HG03280 (cell line): ENCODE data around the gene COMT.
"Not testable (repeated sequence)": the region's sequence is repeated elsewhere in the genome, so short reads cannot be mapped to it uniquely, and the experiment has no call there.

Source experiments
- ATAC-seq: cut with Tn5 transposase; IDR thresholded peaks from one replicate; pipeline ENCODE4 v1.9.1; 2021; ENCODE audit warnings: mild to moderate bottlenecking, moderate library complexity; ENCODE audit not compliant: unreplicated experiment

The COMT gene

DNA sequence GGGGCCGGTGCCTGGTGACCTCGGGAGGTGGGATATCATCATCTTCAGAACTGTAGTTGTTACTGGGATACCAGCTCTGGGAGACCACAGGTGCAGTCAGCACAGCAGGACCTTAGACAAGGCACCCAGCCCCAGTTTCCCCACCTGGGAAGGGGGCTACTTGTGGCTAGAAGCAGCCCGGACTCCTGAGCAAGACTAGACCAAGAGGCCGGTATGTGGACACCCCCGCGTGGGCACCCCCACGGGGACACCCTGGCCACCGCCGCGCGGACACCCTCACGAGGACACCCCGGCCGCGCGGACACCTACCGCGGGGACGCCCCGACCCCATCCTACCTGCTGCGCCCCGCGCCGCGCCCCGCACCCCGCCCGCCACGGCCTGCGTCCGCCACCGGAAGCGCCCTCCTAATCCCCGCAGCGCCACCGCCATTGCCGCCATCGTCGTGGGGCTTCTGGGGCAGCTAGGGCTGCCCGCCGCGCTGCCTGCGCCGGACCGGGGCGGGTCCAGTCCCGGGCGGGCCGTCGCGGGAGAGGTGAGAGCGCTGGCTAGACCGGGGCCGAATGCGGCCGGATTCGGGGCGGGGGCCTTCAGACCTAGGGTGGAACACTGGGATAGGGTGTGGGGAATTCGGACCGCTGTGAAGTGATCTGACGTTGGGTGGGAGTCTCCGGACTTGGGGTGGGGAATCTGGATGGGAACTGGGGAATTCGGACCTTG lies at the start of gene COMT, which contains the start of gene TXNRD2:
Gene COMT, plus strand, starts transcription at position 408 of the 718 bp plus-strand sequence. CDS start 20,755 bp downstream, outside the sequence.
Gene TXNRD2, minus strand, starts transcription at position 454 of the 718 bp plus-strand sequence. Its CDS starts 15 bp downstream, at position 439.
- ATAC-seq, result no peak

DNA sequence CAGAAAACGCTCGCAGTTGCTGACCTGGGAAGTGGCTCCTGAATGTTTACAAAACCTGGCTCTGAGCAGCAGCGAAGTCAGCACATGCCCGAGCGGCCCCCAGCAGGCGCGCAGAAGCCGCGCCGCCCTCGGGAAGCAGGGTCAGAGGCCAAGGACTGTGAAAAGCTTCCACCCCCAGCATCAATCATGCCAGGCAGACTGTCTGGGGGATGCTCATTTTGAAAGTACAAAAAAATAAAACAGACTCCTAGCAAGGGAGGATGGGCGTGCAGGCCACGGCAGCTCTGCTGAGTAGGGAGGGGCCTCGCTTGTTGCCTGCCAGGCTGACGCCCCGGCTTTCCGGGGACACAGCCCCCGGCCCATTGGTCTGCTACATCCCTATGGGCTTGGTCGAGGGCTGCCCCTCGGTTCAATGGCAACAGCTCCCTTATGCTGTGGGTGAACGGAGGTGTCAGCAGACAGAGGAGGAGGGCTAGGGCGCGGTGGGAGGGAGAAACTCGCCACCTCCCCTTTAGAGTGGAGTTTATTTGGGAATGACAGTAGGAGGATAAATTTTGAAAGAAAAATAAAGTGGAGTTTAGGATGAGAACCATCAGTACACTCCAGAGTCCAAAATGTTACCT lies 49.2 kb upstream of the COMT start:
- no peak for ATAC-seq

DNA sequence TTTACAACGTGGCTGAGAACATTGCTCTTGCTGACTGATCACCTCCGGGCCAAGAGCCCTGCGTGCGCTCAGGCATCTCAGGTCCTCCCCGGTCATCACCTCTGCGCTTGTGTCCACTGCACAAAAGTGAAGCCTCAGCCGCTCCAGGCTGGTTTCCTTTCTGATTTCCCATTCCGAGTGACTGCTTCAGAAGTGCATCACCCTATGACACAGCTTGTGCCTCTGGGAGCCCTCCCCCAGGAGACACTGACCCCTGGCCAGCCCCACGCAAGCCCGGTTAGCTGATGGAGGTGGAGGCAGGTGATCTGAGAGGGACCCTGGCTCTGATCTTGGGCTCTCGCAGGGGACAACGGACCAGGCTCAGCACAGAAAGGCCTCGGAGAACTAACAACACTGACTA lies 48.6 kb upstream of the COMT start:
- ATAC-seq, result no peak

DNA sequence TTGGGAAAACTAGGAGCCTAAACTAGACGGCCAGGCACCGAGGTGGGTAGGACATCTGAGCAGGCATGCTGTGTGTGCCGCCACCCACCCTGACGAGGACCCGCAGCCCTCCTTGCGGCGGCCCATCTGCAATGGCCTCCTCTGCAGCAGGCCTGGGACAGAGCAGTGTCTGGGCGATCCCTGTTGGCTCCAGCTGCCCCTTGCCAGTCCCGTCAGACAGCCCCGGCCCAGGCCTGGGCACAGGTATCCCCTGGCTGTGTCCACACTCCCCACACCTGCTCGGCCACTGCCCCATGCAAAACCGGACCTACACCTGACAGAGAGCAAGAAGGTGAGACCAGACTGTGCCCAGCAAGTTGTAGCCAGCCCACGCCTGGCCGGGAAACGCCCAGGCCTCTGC lies 48.2 kb upstream of the COMT start:
- no peak for ATAC-seq

DNA sequence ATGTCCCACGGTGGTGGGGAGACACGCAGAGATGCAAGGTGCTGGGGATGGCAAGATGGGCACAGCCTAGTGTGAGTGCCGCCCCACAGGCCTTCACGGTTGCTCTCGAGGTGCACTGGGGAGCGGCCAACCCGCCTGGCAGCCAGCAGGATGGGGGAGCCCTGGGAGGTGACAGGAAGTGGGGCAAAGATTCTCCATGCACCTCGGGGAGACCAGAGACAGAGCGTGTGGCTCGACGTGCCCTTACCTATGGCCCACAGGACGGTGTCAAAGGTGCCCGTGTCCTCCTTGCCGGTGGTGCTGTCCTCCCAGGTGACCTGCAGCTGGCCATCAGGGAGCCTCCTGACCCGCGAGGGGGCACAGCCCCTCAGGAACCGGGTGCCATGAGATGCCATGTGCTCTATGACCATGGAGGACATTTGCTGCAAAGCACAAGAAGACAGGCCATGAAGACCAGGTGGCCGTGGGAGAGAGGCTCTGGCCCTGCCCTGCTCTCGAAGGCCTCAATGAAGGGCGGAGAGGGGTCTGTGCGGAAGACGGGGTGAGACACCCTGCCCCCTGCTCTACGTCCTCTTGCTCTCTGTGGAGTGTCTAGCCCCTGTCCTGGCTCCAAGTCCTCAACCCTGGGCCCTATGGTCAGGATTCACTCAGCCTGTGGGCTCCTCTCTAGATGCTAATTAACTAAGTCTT lies 46.3 kb upstream of the COMT start:
- no peak for ATAC-seq

DNA sequence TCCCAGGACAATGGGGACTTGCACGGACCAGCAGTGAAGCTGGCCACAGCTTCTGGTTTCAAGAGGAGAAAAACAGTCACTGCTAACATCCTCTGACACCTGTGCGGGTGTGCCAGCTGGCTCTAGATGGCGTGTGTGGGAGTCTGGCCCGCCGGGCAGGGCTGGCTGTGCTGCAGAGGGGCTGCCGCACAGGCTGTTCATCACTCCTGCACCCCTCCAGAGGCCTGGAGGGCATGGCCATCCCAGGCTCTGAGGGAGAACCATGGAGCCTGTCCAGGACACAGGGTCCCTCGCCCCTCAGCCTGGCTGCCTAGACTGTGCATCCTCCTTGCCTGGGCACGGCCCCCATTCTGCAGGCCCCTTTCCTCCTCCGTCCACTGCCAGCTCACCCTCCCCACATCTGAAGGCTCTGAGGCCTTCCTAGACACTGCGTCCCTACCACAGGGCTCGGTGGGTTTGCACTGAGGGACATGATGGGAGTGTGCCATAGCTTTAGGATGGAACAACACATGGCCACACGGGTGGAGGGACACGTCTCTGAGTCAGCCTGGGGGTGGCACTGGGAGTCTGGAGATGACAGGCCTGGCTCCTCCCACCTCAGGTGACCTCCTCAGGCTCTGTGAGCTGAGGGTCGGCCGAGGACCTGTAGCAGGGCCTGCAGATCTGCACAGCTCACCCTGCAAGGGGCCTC lies 44.8 kb upstream of the COMT start:
- ATAC-seq, result no peak

DNA sequence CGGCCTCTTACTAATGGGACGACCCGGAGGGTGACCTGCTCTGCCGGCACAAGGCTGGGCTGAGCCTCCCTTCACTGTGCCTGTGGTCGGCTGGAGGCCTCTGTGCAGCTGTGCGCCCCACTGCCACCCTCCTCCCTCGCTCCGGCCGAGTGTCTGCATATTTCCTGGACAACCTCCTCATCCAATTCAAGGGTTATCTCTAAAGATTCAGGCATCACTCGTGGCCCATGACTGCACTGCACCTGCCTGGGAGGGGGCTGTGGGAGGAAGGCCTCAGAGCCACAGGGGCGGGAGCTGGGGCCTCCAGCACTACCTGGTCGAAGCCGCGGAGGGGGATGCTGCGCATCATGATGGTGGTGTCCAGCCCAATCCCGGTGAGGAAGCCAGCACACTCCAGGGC lies 43.8 kb upstream of the COMT start:
- ATAC-seq, result no peak

DNA sequence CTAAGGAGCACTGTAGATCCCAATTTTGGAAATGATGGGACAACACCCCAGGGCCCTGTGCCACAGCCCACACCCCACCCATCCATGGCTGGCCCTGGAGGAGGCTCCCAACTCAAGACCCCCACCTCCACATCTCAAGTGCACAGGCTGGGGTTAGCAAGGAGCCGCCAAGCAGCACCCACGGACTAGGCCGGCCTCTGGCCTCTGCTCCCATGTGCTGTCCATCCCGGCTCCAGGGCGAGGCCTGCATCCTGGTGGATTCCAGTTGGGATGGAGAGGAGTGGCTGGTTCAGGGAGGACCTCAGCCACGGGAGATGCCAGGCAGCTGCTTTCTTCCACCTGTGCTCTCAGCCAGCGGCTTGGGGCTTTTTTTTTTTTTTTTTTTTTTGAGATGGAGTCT lies 43.4 kb upstream of the COMT start:
- no peak for ATAC-seq

DNA sequence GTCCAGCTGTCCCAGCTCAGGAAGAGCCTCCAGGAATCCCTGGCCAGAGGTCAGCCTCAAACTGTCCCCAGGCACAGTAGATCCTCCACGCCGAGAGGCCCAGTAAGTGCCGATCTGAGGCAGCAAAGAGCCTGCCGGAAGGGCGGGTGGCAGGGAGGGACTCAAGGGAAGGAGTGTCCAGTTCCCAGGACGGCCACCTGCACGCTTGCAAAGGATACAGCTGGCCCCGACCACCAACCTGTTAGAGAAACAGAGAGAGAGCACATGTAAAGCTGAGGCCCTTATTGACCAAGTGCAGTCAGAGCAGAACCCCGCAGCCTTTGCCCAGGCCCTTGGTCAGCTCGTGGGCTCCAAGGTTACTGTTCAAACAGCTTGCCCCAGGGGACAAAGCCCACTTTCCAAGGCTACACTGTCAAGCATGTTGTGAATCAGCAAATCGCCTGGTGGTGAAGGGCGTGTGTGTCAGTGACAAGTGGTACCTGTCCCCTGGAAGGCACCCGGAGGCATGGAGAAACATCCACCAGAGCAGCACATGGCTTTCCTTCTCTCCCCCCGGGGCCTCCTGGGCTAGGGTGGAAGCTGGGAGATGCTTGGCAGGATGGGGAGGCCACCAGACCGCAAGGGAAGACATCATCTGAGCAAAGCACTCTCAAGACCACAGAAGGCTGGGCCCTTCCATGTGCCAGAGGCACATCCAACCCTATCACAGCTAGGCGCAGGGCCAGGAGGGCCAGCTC lies 42.6 kb upstream of the COMT start:
- ATAC-seq, result no peak

DNA sequence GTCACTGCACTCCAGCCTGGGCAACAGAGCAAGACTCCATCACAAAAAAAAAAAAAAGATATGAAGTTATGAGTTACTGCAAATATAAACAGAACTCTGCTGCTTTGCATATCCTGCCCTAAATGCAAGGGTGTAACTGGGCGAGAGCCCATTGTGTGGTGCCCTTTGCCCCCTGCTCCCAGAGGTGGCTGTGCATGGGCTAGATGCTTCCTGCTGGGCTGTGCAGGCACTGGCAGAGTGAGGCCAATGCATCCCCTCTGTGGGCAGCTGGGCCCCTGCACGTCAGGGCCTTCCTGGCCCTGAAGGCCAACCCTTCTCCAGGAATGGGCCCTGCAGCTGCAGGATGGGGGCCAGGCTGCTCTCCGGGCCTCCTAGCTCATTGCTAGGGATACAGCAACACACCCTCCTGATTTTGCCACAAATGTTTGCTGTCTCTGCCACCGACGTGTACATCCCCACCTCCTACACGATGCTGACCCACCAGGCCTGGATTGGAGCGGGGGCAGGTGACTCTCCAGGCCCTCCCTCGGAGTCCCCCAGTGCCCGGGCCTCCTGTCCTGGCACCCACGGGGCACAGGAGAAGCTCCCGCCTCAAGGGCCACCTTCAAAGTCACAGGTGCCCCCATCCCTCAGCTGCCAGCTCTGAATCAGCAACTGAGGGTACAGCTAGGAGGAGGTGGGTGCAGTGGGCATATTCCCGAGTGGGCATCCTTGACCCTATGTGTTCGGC lies 40.7 kb upstream of the COMT start:
- no peak for ATAC-seq

DNA sequence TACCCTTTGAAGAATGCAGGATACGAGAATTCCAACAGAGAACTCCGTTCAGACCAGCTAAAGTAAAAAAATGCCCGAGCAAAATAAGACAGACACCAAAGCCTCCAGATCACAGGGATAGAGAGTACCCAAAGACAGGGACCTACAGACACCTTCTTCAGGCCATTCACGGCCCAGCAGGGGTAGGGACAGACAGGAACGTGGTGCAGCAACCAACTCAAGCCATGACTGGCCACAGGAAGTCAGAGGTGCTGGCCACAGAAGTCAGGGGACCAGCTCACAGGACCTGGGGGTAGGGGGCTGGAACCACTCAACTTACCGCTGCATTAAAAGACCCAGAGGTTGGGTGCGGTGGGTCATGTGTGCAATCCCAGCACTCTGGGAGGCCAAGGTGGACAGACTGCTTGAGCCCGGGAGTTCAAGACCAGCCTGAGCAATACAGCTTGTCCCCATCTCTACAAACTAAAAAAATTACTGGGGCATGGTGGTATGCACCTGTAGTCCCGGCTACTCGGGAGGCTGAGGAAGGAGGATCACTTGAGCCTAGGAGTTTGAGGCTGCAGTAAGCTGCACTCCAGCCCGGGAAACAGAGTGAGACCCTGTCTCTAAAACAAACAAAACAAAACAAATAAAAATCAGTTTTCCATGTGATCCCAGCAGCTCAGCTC lies 39.9 kb upstream of the COMT start:
- no peak for ATAC-seq

DNA sequence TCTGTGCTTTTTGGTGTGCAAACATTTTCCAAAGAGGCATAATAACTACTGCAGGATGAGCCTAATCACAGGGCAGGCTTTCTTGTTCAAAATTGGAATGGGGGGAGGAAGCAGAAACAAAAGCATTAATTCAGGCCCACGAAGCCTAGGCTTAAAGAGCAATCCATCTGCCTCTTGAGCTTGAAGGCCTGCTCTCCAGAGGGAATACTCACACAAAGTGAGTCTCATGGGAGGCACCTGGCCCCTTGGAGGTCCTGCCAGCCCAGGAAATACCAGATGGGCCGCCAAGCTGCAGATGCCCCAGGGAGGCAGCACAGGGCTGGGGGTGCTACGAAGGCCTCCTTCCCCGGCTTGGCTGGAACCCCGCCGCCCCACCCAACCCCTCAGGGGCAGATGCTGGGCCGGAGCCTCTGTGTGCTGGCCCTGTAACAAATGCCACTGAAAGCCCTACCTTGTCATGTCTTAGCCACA lies 39.3 kb upstream of the COMT start:
- ATAC-seq, result no peak

DNA sequence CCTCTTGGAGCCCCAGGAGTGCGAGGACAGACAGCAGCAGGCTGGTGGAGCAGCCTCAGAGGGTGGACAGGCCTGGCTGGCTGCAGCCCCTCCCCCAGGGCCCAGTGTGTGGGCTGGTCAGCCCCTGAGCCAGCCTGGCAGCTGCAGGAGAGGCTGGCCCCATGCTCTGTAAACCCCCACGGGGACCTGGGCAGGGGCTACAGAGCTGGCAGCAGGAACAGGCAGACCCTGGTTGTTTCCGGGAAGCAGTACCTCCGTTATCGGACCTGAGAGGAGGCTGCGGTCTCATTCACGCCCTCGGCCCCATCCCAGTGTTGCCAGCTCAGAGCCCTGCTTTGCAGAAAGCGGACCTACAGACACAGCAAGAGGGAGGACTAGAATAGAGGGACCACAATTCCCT lies 38.5 kb upstream of the COMT start:
- ATAC-seq, result no peak

DNA sequence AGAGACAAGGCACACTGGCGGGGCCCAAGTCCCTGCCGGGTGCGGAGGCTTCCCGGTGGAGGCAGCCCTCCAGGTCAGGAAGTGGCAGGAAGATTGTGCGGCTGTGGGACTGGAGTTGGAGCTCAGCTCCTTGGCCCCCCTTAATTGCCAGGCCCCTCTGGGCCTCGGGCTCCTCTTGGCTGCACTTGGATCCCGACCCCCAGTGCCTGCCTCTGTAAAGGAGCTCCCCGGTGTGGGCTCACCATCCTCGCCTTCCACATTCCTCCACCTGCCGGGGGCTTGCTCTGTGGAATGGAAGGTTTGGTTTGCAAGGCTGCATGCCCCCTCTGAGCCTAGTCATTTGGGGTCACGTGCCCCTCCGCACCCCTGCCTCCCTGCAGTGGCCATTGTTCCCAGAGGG lies 38.1 kb upstream of the COMT start:
- ATAC-seq, result no peak

DNA sequence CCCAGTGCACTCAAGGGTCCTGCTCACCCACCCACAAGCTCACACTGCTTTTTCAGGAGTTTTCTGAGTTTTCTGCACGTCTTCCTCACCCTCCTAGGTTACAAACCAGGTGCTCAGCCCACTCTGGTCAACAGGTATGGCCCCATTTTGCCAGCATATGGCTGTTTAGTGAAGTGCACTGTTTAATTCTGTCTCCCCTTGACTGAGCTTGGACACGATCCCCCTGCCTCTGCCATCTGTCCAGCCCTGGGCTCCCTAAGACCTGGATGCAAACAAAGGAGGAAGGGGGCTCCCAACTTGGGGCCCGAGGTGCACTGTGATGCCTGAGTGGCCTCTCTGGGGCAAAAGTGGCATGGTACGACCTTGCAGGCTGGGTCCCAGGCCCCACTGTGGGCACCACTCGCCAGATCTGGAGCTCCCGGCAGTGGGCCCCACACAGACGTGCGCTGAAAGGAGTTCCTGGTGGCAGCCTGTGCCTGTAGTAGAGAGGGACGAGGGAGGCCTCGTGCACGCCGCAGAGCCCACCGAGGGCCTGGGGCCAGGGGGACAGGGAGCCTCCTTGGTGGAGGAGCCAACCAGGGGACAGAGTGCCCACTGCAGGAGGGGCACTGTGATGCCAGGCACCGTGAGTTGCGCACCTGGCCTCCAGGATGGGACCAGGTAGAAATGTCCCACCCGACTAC lies 37.3 kb upstream of the COMT start:
- ATAC-seq, result no peak

DNA sequence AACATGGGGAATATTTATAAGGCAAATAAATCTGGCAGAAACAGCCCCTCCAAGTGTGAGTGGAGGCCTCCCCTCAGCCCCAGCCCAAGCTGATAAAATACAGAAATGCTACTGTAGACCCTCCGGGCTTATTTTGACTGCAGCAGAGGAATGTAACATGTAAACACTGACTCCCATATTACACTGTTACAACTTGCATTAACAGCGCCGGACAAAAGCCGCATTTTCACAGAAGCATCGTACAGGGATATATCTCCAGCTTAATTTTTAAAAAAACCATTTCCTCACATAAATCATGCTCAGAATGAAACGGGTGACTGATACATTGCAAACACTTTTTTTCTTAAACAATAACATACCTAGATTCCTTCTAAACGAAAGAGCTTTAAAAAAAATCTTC lies 36.6 kb upstream of the COMT start:
- no peak for ATAC-seq

DNA sequence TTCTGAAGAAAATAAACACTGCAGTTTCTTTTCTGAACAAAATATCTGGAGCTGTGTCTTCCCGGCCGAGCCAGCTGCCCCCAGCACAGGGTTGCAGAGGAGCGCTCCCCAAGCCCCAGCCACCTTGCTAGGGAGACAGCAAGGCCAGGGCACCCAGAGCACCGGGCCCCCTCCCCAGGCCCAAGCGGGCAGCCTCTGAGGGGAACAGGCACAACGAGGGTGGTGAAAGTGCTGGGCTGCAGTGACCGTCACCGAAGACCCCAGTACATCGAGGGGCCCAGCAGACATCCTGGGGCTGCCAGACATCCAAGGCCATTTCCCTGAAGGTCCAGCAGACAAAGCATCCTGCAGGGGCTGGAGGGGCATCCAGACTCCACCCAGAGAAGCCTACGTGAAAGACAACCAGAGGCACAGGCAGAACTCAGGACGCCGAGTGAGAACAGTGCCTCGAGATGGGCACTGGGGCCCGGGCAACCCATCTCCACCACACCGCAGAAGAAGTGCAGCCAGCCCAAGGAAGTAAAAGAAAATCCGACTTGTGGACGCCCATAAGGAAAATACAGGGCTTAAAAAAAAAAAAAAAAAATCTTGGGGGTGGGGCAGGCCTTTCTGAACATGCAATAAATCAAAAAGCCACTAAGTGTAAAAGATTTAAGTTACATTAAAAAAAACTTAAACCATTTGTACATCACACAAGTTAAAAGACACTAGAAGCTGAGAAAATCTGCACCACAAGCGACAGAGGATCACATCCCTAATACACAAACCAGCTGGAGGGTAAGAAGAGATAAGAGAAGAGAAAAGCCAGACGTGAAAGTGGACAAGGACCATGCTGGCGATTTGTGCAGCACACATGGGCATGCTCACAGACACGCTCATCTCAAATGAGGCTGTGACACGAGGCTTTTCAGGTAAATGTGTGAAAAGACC lies 36.0 kb upstream of the COMT start:
- ATAC-seq, result no peak

DNA sequence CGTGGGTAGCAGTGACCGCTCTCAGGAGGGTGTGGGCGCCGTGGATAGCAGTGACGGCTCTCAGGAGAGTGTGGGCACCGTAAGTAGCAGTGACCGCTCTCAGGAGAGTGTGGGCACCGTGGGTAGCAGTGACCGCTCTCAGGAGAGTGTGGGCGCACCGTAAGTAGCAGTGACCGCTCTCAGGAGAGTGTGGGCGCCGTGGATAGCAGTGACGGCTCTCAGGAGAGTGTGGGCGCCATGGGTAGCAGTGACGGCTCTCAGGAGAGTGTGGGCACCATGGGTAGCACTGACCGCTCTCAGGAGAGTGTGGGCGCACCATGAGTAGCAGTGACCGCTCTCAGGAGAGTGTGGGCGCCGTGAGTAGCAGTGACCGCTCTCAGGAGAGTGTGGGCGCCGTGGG lies 34.7 kb upstream of the COMT start:
- ATAC-seq, result not testable (repeated sequence)
